HG02623 (cell line): Measurements from ENCODE around the gene DNAH2.
"Not testable (repeated sequence)": the region's sequence is repeated elsewhere in the genome, so short reads cannot be mapped to it uniquely, and the experiment has no call there.

Source experiments
- ATAC-seq: cut with Tn5 transposase; IDR thresholded peaks from one replicate; pipeline ENCODE4 v1.9.1; 2021; ENCODE audit warnings: moderate library complexity; ENCODE audit not compliant: unreplicated experiment

Gene DNAH2

GRCh38 chr17:7774055-7774521, 56.5 kb downstream of the DNAH2 start:
- no peak for ATAC-seq

GRCh38 chr17:7775051-7775450, 57.5 kb downstream of the DNAH2 start:
- ATAC-seq: no peak

DNA sequence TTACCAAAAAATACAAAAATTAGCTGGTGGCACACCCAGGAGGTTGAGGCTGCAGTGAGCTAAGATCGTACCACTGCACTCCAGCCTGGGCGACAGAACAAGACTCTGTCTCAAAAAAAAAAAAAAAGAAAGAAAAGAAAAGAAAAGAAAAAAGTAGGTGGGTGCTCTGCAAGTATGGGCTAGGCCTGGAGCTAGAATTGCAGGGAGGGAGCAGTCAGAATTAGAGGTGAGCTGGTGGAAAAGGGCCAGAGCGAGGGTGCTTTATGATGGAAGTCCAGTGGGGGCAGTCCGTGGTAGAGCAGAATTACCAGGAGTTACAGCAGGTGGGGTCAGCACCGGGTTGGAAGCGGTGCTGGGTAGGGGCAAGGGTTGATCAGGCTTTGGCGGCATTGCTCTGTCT, 59.5 kb downstream of the DNAH2 start:
- no peak for ATAC-seq

- no peak for ATAC-seq
Measured at GRCh38 chr17:7780736-7781135, 63.2 kb downstream of the DNAH2 start.

DNA sequence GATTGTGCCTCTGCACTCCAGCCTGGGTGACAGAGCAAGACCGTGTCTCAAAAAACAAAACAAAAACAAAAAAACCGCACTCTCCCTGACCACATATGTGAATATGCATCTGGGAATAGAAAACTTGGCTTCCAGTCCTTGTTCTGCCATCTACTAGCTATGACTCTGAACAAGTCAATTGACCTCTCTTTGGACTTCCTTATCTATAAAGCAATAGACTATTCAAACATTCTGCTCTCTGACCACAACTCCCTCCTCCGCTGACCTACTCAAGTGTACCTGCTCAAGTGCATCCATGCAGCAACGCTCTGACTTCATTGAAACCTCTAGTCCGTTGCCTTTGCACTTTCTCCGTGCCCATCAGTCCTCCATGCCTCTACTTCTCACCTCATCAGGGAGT, 63.9 kb downstream of the DNAH2 start:
- no peak for ATAC-seq

DNA sequence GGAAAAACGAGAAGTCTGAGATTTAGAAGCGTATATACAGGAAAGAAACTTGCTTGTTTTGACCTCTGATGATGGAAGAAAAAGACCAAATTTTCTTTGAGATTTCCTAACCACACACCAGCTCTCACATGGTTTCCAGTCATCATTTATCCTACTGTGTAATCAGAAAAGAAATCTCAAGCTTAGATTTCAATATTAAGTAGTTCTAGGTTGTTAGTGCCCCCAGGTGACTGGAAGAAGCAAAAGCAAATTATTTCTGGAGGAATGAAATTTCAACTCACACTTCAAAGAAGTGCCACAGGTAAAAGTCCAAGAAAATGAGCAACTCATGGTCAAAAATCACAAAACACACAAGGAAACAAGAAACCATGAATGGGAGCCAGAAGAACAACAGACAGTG, 64.7 kb downstream of the DNAH2 start:
- ATAC-seq: no peak

GRCh38 chr17:7786866-7787265, 69.3 kb downstream of the DNAH2 start:
- no peak for ATAC-seq

GRCh38 chr17:7789131-7789530, 71.6 kb downstream of the DNAH2 start:
- no peak for ATAC-seq

- ATAC-seq: no peak
Measured at GRCh38 chr17:7790150-7790549, 72.6 kb downstream of the DNAH2 start.

- ATAC-seq: no peak
Measured at GRCh38 chr17:7792611-7793010, 75.1 kb downstream of the DNAH2 start.

DNA sequence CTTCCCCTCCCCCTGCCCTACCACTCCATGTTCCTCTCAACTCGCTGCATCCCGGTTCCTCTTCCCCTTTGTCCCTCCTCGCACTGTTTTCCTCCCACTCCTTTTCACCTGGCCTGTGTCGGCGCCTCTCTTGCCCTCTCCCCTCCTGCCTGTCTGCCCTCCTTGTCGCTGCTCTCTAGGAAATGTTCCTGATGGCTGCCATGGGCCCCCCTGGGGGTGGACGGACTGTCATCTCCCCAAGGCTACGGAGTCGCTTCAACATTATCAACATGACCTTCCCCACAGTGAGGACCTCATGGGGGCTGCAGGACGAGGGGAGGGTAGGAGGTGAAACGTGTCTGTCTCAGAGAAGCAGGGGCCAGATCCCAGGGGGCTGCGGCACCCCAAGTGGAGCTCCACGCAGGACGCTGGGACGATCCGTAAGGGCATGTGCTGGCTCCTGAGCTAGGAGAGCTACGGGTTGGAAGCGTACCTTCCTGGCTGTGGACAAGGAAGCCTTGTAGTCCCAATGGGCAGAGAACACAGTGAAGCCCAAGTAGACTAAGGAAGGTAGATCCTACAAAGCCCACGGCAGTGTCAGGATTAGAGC, 76.6 kb downstream of the DNAH2 start:
- no peak for ATAC-seq

- no peak for ATAC-seq
Measured at GRCh38 chr17:7797976-7798375, 80.4 kb downstream of the DNAH2 start.

DNA sequence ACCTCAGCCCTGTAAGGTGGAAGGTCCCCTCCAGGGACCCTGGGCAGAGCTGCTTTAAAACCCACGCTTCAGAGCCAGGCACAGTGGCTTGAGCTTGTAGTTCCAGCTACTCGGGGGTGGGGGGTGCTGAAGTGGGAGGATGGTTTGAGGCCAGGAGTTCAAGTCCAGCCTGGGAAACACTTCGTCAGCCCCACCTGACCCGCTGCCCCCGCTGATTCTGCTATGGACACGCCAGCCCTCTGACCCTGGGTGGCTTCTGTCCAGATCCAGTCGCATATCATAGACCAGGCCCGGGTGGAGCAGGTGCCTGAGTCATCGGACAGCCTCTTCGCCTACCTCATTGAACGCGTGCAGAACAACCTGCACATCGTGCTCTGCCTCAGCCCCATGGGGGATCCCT, 81.3 kb downstream of the DNAH2 start:
- no peak for ATAC-seq

DNA sequence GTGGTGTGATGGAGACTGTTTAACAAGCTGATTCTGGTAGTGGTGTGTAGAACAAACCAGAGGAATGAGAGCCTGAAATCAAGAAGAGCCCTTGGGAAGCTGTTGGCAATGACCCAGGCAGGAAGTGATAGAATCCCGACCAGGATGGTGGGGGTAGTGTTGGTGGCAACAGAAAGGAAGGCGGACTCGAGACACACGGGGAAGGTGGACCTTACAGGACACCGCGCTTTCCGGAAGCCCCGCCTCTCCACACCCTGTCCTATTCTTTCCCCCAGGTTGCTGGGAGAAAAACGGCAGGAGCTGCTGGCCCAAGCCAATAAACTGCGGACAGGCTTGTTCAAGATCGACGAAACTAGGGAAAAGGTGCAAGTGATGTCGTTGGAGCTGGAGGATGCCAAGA, 86.4 kb downstream of the DNAH2 start:
- no peak for ATAC-seq

DNA sequence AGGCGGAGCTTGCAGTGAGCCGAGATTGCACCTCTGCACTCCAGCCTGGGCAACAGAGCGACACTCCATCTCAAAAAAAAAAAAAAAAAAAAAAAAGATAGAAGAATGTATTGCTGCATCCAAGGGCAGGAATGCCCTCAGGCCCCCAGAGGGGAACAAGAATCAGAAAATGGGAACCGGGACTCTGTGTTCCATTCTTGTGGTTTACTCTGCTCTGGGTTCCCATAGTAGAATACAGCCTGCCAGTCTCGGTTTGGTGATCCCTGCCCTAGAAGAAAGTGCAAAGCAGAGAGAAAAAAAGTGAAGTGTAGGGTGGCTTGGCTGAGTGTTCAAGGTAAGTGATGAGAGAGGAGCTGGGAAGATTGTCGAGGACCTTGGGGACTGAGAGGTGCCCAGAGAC, 89.0 kb downstream of the DNAH2 start:
- no peak for ATAC-seq

GRCh38 chr17:7807206-7807605, 89.7 kb downstream of the DNAH2 start:
- ATAC-seq: no peak

GRCh38 chr17:7809086-7809790, 91.7 kb downstream of the DNAH2 start:
- no peak for ATAC-seq

DNA sequence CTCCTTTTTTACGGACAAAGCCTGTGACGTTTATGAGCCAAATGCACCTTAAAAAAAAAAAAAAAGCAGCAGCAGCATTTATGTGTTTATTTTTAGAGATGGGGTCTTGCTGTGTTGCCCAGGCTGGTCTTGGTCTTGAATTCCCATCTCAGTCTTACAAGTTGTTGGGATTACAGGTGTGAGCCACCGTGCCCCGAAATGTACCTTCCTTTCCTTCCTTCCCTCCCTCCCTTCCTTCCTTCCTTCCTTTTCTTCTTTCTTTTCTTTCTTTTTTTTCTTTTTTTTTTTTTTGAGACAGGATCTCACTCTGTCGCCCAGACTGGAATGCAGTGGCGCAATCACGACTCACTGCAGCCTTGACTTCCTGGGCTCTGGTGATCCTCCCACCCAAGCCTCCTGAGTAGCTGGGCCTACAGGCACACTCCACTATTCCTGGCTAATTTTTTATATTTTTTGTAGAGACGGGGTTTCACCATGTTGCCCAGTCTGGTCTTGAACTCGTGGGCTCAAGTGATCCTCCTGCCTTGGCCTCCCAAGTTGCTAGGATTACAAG, 92.3 kb downstream of the DNAH2 start:
- ATAC-seq: not testable (repeated sequence)

DNA sequence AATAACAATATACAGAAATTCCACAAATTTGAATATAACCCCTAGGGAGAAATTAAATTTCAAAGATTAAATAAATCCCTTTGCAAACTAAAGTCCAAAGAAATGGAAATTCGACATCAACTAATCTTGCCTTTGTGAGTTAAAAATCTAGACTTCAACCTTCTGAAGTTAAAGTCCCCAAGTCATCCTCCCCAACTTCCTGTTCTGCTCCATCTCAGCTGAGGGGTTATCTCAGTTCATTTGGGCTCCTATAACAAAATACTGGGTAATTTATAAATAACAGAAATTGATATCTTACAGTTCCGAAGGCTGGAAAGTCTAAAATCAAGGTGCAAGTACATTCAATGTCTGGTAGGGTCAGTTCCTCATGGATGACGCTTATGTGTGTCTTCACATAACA, 93.7 kb downstream of the DNAH2 start:
- no peak for ATAC-seq

GRCh38 chr17:7814969-7815368, 97.4 kb downstream of the DNAH2 start:
- no peak for ATAC-seq

- no peak for ATAC-seq
Measured at GRCh38 chr17:7816926-7817642, 99.5 kb downstream of the DNAH2 start.

- ATAC-seq: no peak
Measured at GRCh38 chr17:7817643-7817964, 100.1 kb downstream of the DNAH2 start.
